Lung (tissue), 12 donors: ENCODE data around the gene LCN1. TPM values are rescaled to one million over a fixed set of nuclear protein-coding genes. Genes with fewer than 3 reads are reported as not detected.
A peak's percentile ranks its signal among the peaks of the same experiment; 100 is the strongest.

Source experiments
- ATAC-seq: fragments of 200-7000 bp; cut with Tn5 transposase; one replicate; pipeline ENCODE4 v1.9.1; 2020; ENCODE audit warnings: moderate number of reproducible peaks; ENCODE audit not compliant: insufficient read depth, low FRiP score
- DNase-seq, 3 donors: peaks; one replicate each; pipeline ENCODE4 v3.0.0-alpha.2; 2013 to 2017
- H3K27ac ChIP-seq, 2 donors: one replicate each; pipeline ENCODE4 v1.5.1; 2013; ENCODE audit warnings: mild to moderate bottlenecking in 2 of 2, moderate library complexity in 2 of 2, control low read depth in 1 of 2, inconsistent platforms in 1 of 2, low read depth in 1 of 2, low read length in 1 of 2
- H3K27me3 ChIP-seq, 3 donors: one replicate each; pipeline ENCODE4 v1.5.1; 2013; ENCODE audit warnings: low read length in 2 of 3; ENCODE audit not compliant: control insufficient read depth in 3 of 3, insufficient read depth in 3 of 3
- H3K36me3 ChIP-seq, 4 donors: one replicate each; pipeline ENCODE4 v1.5.1; 2013; ENCODE audit warnings: low read length in 4 of 4, mild to moderate bottlenecking in 1 of 4, moderate library complexity in 1 of 4; ENCODE audit not compliant: control insufficient read depth in 4 of 4, insufficient read depth in 4 of 4
- H3K4me1 ChIP-seq, 5 donors: one replicate each; pipeline ENCODE4 v1.5.1; 2013; ENCODE audit warnings: low read length in 5 of 5, mild to moderate bottlenecking in 2 of 5, moderate library complexity in 1 of 5; ENCODE audit not compliant: control insufficient read depth in 5 of 5, insufficient read depth in 5 of 5
- H3K4me3 ChIP-seq: one replicate; pipeline ENCODE4 v1.5.1; 2013; ENCODE audit warnings: mild to moderate bottlenecking, control low read depth, moderate library complexity
- H3K9ac ChIP-seq, 2 donors: one replicate each; pipeline ENCODE4 v1.5.1; 2013; ENCODE audit warnings: low read length in 2 of 2, control low read depth in 1 of 2; ENCODE audit not compliant: insufficient read depth in 1 of 2
- H3K9me3 ChIP-seq, 4 donors: one replicate each; pipeline ENCODE4 v1.5.1; 2013; ENCODE audit warnings: low read length in 3 of 4, mild to moderate bottlenecking in 1 of 4, moderate library complexity in 1 of 4; ENCODE audit not compliant: control insufficient read depth in 4 of 4, insufficient read depth in 3 of 4
- WGBS, 2 donors: extraction: QIAGEN DNeasy Blood & Tissue Kit; methylation state at CpG; one replicate each; pipeline ENCODE4 v1.1.7; 2013; 5-methylcytosine and 5-hydroxymethylcytosine counted together
- polyA plus RNA-seq, 2 donors: library from polyadenylated mRNA; stranded (reverse); fragments of 200-250 nt; gene quantifications; one replicate each; pipeline ENCODE4 v1.2.1, GENCODE V29; 2013
- total RNA-seq, 2 donors: library from RNA; depleted of rRNA in 1 of 2; stranded (reverse); fragments of >200 nt in 1 of 2; gene quantifications; one replicate each; pipeline ENCODE4 v1.2.1, GENCODE V29; 2014 to 2021
- TF ChIP-seq, protein P1 (sequence below): IDR thresholded peaks from 2 replicates; pipeline ENCODE4 v1.5.1; 2012; ENCODE audit warnings: mild to moderate bottlenecking; ENCODE audit errors: control extremely low read depth, extremely low read depth
- donor health status: control.
- donor health status: control.
- donor health status: Bipolar disorder and iron deficiency.
- donor health status: healthy.
- donor health status: DM: yes; HTN: yes; CAD: no.

The LCN1 gene
- total and polyA plus RNA-seq, 4 donors, result not detected

DNA sequence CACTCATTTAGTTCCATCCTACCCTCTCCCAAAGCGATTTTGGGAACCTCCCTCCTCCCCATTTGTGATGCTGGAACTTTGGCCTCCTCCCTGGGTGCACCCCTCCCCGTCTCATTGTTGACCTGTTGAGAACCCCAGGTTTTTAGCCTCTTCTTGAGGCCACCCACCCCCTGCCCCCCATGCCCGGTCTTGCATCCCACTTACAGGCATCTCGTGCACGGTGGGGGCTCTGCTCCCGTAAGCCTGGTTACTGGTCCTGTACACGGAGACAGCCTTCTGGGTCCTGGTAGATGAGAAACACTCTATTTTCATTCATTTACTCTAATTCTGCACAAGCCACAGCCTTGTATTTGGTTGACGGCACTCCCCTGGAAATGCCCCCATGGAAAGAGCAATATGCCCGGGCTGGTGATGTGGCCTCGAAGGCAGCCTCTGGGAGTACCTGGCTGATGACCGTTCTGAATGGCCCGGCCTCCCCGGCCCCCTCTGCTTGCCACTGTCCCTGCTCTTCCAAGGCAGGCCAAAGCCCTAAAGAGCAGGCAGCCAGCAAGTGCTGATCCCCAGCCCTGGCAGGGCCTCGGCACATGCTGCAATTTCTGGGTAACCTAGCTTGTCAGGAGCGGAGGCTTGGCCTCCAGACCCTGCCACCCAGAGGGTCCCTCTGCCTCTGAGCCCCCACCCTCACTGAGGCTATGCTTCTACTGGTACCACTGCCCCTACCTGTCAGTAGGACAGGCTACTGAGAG, 22.7 kb upstream of the LCN1 start:
- no peak overlapping the region for H3K9ac ChIP-seq

DNA sequence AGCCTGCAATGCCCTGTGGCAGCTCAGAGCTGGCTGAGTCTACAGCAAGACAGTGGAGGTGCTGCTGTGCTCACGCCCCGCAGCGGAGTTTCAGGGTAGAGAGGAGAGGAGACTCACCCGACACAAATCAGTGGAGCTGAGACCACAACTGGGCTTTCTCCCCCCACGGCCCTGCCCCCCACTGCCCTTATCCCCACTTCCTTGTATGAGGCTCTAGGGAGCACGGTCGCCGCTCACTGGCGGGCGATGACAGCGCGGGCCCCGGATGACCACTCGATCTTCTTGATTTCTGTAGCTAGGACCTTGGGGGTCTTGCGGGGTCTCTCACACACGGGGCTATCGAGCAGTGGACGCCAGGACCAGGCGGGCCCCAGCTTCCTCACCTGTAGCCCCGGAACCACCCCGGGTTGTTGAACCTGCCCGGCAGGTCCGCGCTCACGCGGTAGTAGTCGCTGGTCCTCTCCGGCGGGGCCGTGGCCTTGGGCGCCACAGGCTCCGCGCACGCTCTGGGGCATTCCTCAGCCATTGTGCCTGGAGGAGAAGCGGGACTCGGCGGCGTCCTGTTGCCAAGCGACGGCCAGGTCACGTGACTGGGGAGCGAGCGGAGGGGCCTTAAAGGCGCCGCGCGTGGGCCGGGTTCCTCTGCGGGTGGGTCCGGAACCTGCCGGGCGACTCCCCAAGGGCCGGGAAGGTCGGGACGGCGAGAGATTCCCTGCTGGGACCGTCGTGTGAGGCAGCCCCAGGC, 21.7 kb upstream of the LCN1 start:
- DNase-seq (peak; percentile 92 to 93 (median 92)), ATAC-seq (peak; percentile 80)
- H3K9ac ChIP-seq, result no peak overlapping the region
- TF ChIP-seq, protein P1, sequence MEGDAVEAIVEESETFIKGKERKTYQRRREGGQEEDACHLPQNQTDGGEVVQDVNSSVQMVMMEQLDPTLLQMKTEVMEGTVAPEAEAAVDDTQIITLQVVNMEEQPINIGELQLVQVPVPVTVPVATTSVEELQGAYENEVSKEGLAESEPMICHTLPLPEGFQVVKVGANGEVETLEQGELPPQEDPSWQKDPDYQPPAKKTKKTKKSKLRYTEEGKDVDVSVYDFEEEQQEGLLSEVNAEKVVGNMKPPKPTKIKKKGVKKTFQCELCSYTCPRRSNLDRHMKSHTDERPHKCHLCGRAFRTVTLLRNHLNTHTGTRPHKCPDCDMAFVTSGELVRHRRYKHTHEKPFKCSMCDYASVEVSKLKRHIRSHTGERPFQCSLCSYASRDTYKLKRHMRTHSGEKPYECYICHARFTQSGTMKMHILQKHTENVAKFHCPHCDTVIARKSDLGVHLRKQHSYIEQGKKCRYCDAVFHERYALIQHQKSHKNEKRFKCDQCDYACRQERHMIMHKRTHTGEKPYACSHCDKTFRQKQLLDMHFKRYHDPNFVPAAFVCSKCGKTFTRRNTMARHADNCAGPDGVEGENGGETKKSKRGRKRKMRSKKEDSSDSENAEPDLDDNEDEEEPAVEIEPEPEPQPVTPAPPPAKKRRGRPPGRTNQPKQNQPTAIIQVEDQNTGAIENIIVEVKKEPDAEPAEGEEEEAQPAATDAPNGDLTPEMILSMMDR, result no peak
- H3K27me3 ChIP-seq, result no peaks in the 10 kb centered on the region
- H3K4me1 ChIP-seq, result peaks cover 3 to 21% (median 8%) of the 10 kb centered on the region in 5 donors
- no peaks in the 10 kb centered on the region for H3K9me3 ChIP-seq
- 0 to 1% methylated on average over 43 to 58 of the region's 58 CpGs for WGBS, 2 donors
- H3K27ac ChIP-seq, result peak overlapping the region; percentile 6 to 56
- H3K4me3 ChIP-seq, result peak overlapping the region; percentile 90
- H3K36me3 ChIP-seq, result peaks cover 0 to 26% (median 11%) of the 10 kb centered on the region in 4 donors

More for the DNA sequence above, 22.7 kb upstream of the LCN1 start:
- Histone ChIP-seq H3K4me1 (peaks cover 3 to 21% (median 8%) of the 10 kb centered on the region in 5 donors), H3K27me3 (no peaks in the 10 kb centered on the region), H3K36me3 (peaks cover 0 to 16% (median 9%) of the 10 kb centered on the region in 4 donors), H3K27ac (no peak overlapping the region), H3K9me3 (no peaks in the 10 kb centered on the region), H3K4me3 (no peak overlapping the region)
- ATAC-seq, result no peak
- WGBS, 2 donors, result 84 to 85% methylated on average over 15 of the region's 15 CpGs
- TF ChIP-seq, protein P1, result no peak
- DNase-seq, result peak in 1 of 3 donors; percentile 7

DNA sequence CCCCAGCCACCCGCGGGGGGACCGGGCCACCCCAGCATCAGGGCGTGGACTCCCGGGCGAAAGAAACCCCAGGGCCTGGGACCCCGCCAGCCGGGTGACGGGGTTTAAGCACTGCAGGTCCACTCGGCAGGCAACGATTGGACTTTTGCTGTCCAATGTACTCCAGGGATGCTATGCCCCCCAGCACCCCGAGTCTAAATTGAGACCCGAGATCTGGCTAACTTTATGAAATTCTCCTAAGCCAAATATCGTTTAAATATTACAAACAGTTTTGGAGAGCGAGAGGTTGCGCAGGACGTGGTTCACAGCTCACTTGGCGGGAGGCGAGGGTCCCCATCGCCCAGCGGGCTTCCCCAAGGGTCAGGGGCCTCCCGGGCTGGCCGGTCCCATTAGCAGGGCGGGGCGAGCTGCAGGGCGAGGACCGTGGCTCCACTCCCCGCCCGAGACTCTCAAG, 21.1 kb upstream of the LCN1 start:
- TF ChIP-seq, protein P1, result no peak
- 0% methylated on average over 28 to 29 of the region's 29 CpGs for WGBS, 2 donors

More for the DNA sequence above, 21.1 kb upstream of the LCN1 start:
- no peaks in the 10 kb centered on the region for H3K27me3 ChIP-seq
- ATAC-seq (peak; percentile 0), DNase-seq (no peak)
- H3K36me3 ChIP-seq, result peaks cover 0 to 32% (median 11%) of the 10 kb centered on the region in 4 donors
- H3K27ac ChIP-seq, result peak overlapping the region; percentile 22 to 56
- H3K4me1 ChIP-seq, result peaks cover 3 to 21% (median 8%) of the 10 kb centered on the region in 5 donors
- H3K4me3 ChIP-seq, result peak overlapping the region; percentile 90
- no peak overlapping the region for H3K9ac ChIP-seq
- no peaks in the 10 kb centered on the region for H3K9me3 ChIP-seq
